DND-41 (cell line): ENCODE data around the gene DUSP5.

Experiments used
- EZH2 ChIP-seq: IDR thresholded peaks from 3 replicates; pipeline ENCODE4 v1.6.1; 2012; ENCODE audit warnings: borderline replicate concordance, low read depth, mild to moderate bottlenecking, moderate library complexity, low read length, inconsistent platforms; ENCODE audit not compliant: severe bottlenecking
- TF ChIP-seq, protein P1 (sequence below): IDR thresholded peaks from 2 replicates; pipeline ENCODE4 v1.5.1; 2012; ENCODE audit warnings: borderline replicate concordance, low read length, moderate library complexity, mild to moderate bottlenecking; ENCODE audit not compliant: poor library complexity, severe bottlenecking; ENCODE audit errors: extremely low read depth

DNA sequence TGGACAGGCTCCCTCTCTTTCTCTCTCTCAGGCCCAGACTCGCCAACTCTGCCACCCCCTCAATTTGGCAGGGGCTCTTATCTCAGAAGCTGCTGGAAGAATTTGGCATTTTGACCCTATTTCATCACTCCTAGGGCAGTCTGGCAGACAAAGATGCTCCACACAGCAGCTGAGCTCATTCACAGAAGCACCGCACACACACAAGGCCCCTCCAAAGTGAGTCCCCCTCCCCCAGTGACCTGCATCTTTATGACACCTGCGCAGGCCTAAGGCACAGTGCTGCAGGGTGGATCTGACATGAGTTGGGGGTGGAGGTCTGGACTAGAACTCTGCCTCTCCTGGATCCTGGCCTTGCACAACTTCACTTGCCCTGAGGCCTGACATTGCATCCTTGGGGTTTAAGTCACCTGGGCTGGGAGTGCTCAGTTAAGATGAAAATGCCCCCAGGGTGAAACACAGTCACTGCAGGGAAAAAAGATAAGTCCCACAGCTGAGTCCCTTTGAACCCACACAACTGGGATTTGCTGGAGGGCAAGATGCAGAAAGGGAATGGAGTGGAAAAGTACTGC, 41.1 kb upstream of the DUSP5 start:
- TF ChIP-seq EZH2 = no peak
- TF ChIP-seq, protein P1, sequence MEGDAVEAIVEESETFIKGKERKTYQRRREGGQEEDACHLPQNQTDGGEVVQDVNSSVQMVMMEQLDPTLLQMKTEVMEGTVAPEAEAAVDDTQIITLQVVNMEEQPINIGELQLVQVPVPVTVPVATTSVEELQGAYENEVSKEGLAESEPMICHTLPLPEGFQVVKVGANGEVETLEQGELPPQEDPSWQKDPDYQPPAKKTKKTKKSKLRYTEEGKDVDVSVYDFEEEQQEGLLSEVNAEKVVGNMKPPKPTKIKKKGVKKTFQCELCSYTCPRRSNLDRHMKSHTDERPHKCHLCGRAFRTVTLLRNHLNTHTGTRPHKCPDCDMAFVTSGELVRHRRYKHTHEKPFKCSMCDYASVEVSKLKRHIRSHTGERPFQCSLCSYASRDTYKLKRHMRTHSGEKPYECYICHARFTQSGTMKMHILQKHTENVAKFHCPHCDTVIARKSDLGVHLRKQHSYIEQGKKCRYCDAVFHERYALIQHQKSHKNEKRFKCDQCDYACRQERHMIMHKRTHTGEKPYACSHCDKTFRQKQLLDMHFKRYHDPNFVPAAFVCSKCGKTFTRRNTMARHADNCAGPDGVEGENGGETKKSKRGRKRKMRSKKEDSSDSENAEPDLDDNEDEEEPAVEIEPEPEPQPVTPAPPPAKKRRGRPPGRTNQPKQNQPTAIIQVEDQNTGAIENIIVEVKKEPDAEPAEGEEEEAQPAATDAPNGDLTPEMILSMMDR = no peak
